AG04449 (cell line): Measurements from ENCODE around the gene TMIGD3.

ENCODE experiments used
- CTCF ChIA-PET: fragments of 350-600 bp; formaldehyde crosslinking; extraction: SDS; loops from one replicate; lab custom pipeline; 2021; ENCODE audit warnings: antibody characterized with exemption; lab: Yijun Ruan, JAX
- POLR2A ChIA-PET: fragments of 400-600, 350-600 bp; formaldehyde crosslinking; extraction: SDS; loops from one replicate; lab custom pipeline; 2020; ENCODE audit warnings: antibody characterized with exemption, inconsistent platforms; lab: Yijun Ruan, JAX
- DNase-seq: peaks from one replicate; pipeline ENCODE4 v3.0.0-alpha.2; 2010; ENCODE audit warnings: low read depth, low spot score
- H3K4me3 ChIP-seq: 2 replicates; pipeline ENCODE4 v1.5.1; 2011; ENCODE audit warnings: low read depth, mild to moderate bottlenecking, control low read depth, low read length
- TF ChIP-seq, protein P1 (sequence below): IDR thresholded peaks from one replicate; pipeline ENCODE4 v1.5.1; 2011; ENCODE audit warnings: mild to moderate bottlenecking, moderate library complexity, low read length, control low read depth, inconsistent platforms; ENCODE audit not compliant: insufficient read depth; ENCODE audit errors: missing control alignments

TMIGD3 gene

DNA sequence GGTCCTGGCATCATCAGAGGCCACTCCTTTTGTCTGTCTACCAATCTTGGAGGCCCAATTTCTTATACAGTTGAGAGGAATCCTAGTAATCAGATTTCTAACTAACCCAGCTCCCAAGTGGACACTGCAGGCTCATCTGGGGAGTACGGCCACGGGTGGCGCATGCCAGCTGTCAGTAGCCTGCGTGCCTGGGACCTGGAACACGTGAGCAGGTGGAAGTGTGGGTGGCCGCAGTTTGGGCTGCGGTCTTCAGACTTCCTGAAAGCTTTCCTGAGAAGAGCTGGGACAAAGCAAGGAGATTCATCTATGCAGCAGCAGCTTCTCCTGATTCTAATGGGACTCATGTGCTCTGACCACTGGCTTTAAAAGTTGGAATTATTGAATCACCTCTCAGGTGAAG, 12.4 kb downstream of the TMIGD3 start:
- DNase-seq: no peak
- ChIA-PET POLR2A (no interaction called here), CTCF (interaction anchor here (0.6 to 4.3 kb wide), 6 partner anchors 7 to 282 kb away, joined by 3 to 25 read pairs (median 3); no protein-coding TSS in a partner anchor)
- TF ChIP-seq, protein P1, sequence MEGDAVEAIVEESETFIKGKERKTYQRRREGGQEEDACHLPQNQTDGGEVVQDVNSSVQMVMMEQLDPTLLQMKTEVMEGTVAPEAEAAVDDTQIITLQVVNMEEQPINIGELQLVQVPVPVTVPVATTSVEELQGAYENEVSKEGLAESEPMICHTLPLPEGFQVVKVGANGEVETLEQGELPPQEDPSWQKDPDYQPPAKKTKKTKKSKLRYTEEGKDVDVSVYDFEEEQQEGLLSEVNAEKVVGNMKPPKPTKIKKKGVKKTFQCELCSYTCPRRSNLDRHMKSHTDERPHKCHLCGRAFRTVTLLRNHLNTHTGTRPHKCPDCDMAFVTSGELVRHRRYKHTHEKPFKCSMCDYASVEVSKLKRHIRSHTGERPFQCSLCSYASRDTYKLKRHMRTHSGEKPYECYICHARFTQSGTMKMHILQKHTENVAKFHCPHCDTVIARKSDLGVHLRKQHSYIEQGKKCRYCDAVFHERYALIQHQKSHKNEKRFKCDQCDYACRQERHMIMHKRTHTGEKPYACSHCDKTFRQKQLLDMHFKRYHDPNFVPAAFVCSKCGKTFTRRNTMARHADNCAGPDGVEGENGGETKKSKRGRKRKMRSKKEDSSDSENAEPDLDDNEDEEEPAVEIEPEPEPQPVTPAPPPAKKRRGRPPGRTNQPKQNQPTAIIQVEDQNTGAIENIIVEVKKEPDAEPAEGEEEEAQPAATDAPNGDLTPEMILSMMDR: no peak
- no peak overlapping the region for H3K4me3 ChIP-seq

DNA sequence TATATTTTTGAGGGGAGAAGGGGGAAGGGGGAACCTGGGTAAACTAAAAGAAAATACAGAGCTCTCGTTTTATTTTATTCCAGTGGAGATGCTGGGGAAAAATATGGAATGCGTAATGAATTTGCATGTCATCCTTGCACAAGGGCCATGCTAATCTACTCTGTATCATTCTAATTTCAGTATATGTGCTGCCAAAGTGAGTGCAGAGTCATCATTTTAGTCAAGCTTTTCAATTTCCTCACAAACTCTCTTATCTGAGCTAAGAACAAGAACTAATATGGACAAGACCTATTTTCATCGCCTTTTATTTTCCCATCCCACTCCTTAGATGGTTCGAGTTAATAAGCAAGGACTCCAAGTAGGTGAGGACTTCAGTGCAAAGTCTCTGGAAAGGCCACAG, 13.2 kb downstream of the TMIGD3 start:
- TF ChIP-seq, protein P1: no peak
- H3K4me3 ChIP-seq: no peak overlapping the region
- ChIA-PET POLR2A (no interaction called here), CTCF (interaction anchor here (1.0 to 4.3 kb wide), 7 partner anchors 8 to 283 kb away, joined by 3 to 25 read pairs (median 5); partner anchors contain the start of genes ADORA3 and TMIGD3)
- no peak for DNase-seq

DNA sequence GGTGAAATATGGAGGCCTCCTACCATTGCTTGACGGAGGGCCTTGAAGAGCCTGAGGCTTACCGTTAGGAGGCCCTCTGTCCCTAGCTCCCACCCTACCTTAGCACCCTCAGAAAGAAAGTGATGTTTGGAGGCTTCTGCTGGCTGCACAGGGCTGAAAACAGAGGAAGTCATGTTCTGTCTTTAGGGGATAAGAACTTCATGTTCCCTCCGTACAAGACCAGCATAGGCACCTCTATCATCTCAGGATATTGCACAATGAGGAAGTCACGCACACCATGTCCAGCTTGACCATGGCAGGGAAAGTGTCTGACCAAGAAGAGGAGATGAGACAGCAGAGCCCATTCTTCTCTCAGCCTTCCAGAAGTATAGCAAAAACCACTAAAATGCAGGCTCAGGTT, 13.8 kb downstream of the TMIGD3 start:
- CTCF ChIA-PET: interaction anchor here (1.0 to 4.3 kb wide), 6 partner anchors 8 to 258 kb away, joined by 3 to 25 read pairs (median 6); partner anchors contain the start of genes ADORA3 and TMIGD3
- H3K4me3 ChIP-seq: no peak overlapping the region
- POLR2A ChIA-PET: no interaction called here
- no peak for DNase-seq
- TF ChIP-seq, protein P1: no peak

DNA sequence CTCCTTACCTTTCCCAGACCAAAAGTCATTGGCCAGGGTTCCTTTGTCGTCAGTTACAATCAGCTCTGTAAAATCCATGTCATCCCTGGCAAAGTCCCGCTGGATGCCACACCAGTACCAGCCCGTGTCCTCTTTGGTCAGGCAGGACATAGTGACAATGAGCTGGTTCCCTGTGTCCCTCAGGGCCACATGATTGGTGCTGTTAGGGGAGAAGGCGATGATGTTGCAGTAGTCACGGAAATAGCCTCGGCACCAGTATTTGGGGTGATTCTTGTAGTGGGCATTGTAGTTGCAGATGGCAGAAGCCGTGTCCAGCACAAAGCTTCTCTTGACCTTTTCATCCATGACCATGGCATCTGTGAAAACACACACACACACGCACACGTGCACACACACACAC, 14.8 kb downstream of the TMIGD3 start:
- TF ChIP-seq, protein P1: no peak
- ChIA-PET CTCF (interaction anchor here (0.8 to 4.3 kb wide), 6 partner anchors 8 to 226 kb away, joined by 3 to 25 read pairs (median 3); no protein-coding TSS in a partner anchor), POLR2A (no interaction called here)
- no peak overlapping the region for H3K4me3 ChIP-seq
- no peak for DNase-seq

DNA sequence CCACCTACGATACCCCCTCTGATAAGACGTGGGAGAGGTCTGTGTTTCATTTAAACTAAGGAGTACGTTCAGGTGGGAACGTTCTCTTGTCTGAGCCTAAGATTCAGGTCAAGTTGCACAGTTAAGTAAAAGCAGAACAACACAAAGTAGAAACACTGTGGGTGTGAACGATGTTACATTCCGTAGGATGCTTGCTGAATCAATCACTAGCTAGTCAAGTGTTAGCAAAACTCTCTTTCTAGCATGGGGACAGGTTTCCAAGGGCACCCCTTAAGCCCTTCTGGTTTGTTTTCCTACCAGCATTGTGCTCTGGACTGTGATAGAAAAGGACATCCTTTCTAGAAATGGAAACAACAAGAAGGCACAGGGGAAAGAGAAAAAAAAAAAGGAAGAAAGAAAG, 16.3 kb downstream of the TMIGD3 start:
- H3K4me3 ChIP-seq: no peak overlapping the region
- ChIA-PET CTCF (interaction anchor here (0.7 to 3.0 kb wide), 3 partner anchors 20 to 280 kb away, joined by 3 to 25 read pairs (median 3); no protein-coding TSS in a partner anchor), POLR2A (no interaction called here)
- no peak for DNase-seq
- TF ChIP-seq, protein P1: no peak

DNA sequence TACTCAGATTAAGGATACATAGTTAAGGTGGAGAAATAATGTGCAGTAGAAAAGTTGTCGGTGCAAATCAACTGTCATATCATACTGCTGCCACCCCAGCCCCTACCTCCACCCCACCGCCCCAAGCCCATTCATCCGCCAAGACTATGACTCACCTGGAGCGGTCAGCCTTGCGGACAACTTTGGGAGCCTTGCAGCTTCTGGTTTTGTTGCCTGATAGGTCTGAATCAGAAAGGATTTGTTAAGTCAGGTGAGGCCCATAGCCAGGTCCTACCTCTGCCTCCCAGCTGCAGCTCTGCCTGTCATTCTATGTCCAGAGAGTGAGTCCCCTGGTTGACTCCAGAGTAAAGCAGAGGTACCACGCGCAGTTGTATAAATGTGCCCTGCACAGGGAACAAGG, 17.0 kb downstream of the TMIGD3 start:
- H3K4me3 ChIP-seq: no peak overlapping the region
- TF ChIP-seq, protein P1: no peak
- DNase-seq: no peak
- CTCF ChIA-PET: interaction anchor here (1.0 to 3.0 kb wide), 3 partner anchors 11 to 228 kb away, joined by 3 to 25 read pairs (median 10); no protein-coding TSS in a partner anchor
- POLR2A ChIA-PET: no interaction called here
